Measurements from ENCODE around the gene CADPS.

DNA sequence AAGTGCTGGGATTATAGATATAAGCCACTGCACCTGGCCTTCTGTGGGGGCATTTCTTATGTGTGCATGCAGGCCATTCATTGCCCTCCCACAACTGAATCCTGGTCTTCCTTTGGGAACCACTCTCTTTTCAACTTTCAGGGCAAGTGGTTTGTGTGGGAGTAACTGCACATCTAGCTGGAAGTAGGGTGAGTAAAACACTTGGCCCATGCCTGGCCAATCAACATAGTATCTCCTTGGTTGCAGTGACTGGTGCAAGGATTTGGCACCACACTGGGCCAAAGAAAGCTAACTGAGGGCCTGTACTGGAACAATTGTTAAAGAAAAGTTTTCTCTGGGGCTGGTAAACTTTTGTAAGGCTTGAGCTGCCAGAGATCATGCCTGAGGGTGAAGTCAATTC lies 312.6 kb downstream of the CADPS start:
- no peak for TF ChIP-seq CTCF (IDR thresholded peaks at IDR 0.05; ENCODE audit: poor library complexity, severe bottlenecking)
- TF ChIP-seq RAD21 (conservative IDR thresholded peaks at IDR 0.05): no peak
- TF ChIP-seq EZH2 (IDR thresholded peaks at IDR 0.05; ENCODE audit: borderline replicate concordance, insufficient read depth, low read length, poor library complexity, severe bottlenecking): no peak
- no peak for TF ChIP-seq POLR2AphosphoS5 (IDR thresholded peaks at IDR 0.05)

Measured in neural cell (in vitro differentiated cells).